Measurements from ENCODE around the gene PLEKHO2.

The PLEKHO2 gene

GRCh38 chr15:64807751-64808222, 33.9 kb upstream of the PLEKHO2 start:
- ATAC-seq: no peak
- TF ChIP-seq ZC3H10 (CRISPR knock-in tag; IDR thresholded peaks at IDR 0.05): no peak
- TF ChIP-seq CSDC2 (CRISPR knock-in tag; IDR thresholded peaks at IDR 0.05): no peak
- TF ChIP-seq ZNF8 (CRISPR knock-in tag; IDR thresholded peaks at IDR 0.05): no peak
- no peak for TF ChIP-seq ZNF565 (CRISPR knock-in tag; conservative IDR thresholded peaks at IDR 0.05; ENCODE audit: low read depth)
- TF ChIP-seq ZFP3 (CRISPR knock-in tag; IDR thresholded peaks at IDR 0.05): no peak
- no peak for TF ChIP-seq CREB5 (CRISPR knock-in tag; IDR thresholded peaks at IDR 0.05; ENCODE audit: low read depth)
- TF ChIP-seq ZNF70 (CRISPR knock-in tag; IDR thresholded peaks at IDR 0.05): no peak
- no peak for TF ChIP-seq ZFP30 (CRISPR knock-in tag; IDR thresholded peaks at IDR 0.05)
- TF ChIP-seq TOX (CRISPR knock-in tag; IDR thresholded peaks at IDR 0.05; ENCODE audit: borderline replicate concordance): no peak
- no peak for TF ChIP-seq PATZ1 (CRISPR knock-in tag; IDR thresholded peaks at IDR 0.05; ENCODE audit: borderline replicate concordance)
- TF ChIP-seq POU6F1 (CRISPR knock-in tag; IDR thresholded peaks at IDR 0.05; ENCODE audit: borderline replicate concordance, low read depth): no peak
- TF ChIP-seq TSHZ2 (CRISPR knock-in tag; IDR thresholded peaks at IDR 0.05): no peak
- no peak for TF ChIP-seq ARNTL (CRISPR knock-in tag; IDR thresholded peaks at IDR 0.05; ENCODE audit: borderline replicate concordance, low read depth)
- no peak for TF ChIP-seq CSRNP3 (CRISPR knock-in tag; IDR thresholded peaks at IDR 0.05)
- TF ChIP-seq SNAI2 (CRISPR knock-in tag; IDR thresholded peaks at IDR 0.05): no peak
- no peak for TF ChIP-seq ISL1 (CRISPR knock-in tag; IDR thresholded peaks at IDR 0.05)

GRCh38 chr15:64808785-64809453, 32.8 kb upstream of the PLEKHO2 start:
- no peak for TF ChIP-seq RARB (CRISPR knock-in tag; IDR thresholded peaks at IDR 0.05)
- TF ChIP-seq OSR1 (CRISPR knock-in tag; IDR thresholded peaks at IDR 0.05): no peak
- TF ChIP-seq PATZ1 (CRISPR knock-in tag; IDR thresholded peaks at IDR 0.05; ENCODE audit: borderline replicate concordance): no peak
- no peak for TF ChIP-seq POU6F1 (CRISPR knock-in tag; IDR thresholded peaks at IDR 0.05; ENCODE audit: borderline replicate concordance, low read depth)
- no peak for TF ChIP-seq CREB5 (CRISPR knock-in tag; IDR thresholded peaks at IDR 0.05; ENCODE audit: low read depth)
- no peak for ATAC-seq
